Endothelial cell of hepatic sinusoid (primary cell): ENCODE measurements around the gene MTCH1.

Source experiments
- in situ Hi-C: cut with HindIII; loops from 2 replicates; pipeline ENCODE4 v1.10.0; 2017; ENCODE audit warnings: low sequenced_read_pairs

The MTCH1 gene, protein sequence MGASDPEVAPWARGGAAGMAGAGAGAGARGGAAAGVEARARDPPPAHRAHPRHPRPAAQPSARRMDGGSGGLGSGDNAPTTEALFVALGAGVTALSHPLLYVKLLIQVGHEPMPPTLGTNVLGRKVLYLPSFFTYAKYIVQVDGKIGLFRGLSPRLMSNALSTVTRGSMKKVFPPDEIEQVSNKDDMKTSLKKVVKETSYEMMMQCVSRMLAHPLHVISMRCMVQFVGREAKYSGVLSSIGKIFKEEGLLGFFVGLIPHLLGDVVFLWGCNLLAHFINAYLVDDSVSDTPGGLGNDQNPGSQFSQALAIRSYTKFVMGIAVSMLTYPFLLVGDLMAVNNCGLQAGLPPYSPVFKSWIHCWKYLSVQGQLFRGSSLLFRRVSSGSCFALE

DNA sequence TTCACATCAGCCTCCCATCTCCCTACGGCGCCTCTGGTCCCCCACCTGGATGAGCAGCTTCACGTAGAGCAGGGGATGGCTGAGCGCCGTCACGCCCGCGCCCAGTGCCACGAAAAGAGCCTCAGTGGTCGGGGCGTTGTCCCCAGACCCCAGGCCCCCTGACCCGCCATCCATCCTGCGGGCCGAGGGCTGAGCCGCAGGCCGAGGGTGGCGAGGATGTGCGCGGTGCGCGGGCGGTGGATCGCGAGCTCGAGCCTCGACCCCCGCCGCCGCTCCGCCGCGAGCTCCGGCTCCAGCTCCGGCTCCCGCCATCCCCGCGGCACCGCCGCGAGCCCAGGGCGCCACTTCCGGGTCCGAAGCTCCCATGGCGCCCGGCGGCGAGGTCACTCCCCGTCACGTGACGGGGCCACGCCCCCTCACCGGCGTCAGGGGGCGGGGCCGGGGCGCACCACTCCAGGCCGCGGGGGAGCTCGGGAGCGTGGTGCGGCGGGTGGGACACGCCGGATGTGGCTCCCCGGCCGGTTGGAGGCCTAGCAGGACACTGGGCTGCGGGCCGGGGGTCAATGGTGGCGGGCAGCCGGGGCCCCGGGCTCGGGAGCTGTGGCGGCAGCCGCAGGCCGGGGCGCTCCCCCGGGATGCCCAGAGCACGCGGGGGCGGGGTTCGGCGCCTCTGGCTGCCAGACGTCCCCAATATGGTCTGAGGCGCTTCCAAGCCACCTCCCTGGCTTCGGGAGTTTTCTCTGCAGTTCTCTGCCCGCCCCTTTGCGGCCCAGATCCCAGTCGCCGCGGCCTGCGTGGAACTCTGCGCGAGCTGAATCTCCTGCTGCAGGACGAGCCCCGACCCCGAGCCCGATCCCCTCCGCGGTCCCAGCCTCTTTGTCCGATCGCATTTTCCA lies at the start of gene MTCH1:
Gene MTCH1 (minus strand): TSS at position 389 of the 896 bp plus-strand sequence. CDS start 23 bp downstream, at position 366.
- in situ Hi-C loops: no loop called here

DNA sequence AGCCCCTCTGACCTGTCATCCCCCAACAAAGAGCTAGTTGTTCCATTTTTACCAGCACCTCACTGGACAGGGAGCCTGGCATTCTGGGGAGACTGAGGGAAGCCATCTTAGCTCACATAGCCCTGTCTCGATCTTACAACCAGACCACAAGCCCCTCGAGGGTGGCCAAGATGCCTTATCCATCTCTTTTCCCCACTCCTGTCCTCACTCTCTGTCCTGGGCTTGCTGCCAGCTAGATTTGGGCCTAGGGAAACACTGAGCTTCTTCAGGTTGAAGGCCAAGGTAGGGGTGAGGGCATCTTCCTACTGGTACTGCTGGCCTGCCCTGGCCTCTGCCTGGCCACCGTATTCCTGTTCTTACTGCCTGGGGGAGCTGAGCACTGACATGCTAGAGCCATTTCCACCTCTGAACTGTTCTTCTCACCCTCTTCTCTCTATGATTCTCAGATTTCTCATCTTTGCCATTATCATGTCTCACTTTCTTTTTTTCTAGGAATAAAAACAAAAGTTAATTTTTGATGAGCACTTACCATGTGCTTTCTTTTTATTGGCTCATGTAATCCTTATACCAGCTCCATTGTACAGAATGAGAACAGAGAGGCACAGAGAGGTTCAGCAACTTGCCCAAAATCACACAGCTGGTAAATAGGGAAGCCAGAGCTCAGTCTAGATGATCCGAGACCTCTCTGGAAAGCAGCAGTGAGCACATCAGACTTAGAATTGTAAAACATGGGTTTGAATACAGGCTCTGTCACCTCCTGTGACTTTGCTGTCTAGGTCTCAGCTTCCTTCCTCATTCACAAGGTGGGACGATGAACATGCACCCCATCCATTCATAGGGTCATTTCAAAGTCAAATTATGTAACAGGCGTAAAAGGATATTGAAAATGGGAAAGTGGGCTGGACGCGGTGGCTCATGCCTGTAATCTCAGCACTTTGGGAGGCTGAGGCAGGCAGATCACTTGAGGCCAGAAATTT lies 48.1 kb upstream of the MTCH1 start:
- in situ Hi-C loops: no loop called here

DNA sequence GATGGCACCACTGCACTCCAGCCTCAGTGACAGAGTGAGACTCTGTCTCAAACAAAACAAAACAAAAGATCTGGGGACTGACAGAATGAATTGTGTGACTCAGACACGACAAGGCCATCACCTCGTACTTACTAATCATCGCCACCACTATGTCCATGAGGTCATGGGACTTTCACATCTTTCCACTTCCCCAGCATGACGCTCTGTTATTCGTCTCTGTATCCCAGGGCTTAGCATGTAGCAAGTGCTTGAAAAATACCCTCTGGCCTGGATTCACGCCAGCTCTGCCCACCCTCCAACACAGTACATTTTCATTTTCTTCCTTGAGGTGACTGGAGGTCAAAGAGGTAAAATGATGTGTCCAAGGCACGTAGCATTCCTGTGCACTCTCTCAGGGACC lies 47.3 kb upstream of the MTCH1 start:
- in situ Hi-C loops: no loop called here

- in situ Hi-C loops: no loop called here
These were observed 46.2 kb upstream of the MTCH1 start for GRCh38 chr6:37032239-37032638.

DNA sequence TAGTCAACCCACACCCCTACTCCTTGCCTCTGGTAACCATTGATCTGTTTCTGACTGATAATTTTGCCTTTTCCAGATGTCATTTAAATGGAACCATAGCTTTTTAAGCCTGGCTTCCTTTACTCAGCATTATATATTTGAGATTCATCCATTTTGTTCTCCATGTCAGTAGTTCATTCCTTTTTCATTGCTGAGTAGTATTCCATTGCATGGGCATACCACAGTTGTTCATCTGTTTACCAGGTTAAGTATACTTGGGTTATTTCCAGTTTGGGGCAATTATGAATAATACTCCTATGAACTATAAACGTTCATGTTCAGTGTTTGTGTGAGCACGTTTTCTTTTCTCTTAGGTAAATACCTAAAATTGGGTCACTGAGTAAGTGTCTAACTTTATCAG lies 44.6 kb upstream of the MTCH1 start:
- in situ Hi-C loops: no loop called here

DNA sequence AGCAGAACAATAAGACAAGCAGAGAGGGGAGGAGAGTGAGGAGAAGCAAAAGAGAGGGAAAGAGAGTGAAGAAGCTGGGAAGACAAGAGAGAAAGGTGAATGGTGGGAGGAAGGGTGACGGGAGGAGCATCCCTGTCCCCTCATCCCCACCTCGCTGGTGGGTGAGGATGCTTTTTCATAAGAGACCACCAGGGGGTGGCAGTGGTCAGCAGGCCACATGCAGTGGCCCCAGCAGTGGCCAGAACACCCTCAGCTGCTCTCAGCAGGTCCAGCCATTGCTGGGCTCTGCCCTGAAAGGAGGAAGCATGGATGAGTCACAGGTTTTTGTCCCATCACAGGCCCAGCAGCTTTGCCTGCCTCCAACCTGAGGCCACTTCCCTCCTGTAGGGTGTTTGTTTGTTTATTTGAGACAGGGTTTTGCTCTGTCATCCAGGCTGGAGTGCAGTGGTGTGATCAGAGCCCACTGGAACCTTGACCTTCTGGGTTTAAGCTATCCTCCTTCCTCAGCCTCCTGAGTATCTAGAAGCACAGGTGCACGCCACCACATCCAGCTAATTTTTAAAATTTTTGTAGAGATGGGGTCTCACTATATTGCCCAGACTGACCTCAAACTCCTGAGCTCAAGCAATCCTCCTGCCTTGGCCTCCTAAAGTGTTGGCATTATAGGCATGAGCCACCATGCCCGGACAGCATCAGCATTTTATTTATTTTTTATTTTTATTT lies 43.4 kb upstream of the MTCH1 start:
- in situ Hi-C loops: no loop called here

- in situ Hi-C loops: no loop called here
These were observed 41.9 kb upstream of the MTCH1 start for GRCh38 chr6:37027811-37028469.

DNA sequence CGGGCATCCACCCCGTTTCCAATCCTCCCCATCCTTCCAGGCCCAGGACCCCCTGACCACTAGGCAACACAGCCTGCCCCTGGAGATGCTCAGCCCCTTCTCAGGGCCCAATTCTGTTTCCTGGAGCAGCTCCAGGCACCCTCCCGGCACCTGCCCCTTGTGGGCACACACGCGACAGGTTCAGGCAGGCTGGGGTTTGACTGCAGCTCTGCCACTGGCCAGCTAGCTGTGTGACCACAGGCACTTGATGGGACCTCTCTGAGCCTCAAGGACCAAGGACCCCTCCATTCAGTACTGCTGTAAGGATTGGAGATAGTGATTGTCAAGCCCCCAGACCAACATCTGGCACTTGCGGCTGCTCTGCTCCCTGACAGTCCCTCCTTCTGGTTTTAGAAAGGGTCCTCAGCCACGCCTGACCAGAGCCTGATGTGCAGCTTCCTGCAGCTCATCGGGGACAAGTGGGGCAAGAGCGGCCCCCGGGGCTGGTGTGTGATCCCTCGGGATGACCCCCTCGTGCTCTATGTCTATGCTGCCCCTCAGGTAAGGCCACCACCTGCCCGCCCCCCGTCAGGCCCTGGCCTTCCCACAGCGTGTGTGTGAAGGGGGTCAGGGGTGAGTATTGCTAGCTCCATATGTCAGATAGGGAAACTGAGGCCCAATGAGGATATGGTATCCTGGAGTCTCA lies 41.2 kb upstream of the MTCH1 start:
- in situ Hi-C loops: no loop called here

DNA sequence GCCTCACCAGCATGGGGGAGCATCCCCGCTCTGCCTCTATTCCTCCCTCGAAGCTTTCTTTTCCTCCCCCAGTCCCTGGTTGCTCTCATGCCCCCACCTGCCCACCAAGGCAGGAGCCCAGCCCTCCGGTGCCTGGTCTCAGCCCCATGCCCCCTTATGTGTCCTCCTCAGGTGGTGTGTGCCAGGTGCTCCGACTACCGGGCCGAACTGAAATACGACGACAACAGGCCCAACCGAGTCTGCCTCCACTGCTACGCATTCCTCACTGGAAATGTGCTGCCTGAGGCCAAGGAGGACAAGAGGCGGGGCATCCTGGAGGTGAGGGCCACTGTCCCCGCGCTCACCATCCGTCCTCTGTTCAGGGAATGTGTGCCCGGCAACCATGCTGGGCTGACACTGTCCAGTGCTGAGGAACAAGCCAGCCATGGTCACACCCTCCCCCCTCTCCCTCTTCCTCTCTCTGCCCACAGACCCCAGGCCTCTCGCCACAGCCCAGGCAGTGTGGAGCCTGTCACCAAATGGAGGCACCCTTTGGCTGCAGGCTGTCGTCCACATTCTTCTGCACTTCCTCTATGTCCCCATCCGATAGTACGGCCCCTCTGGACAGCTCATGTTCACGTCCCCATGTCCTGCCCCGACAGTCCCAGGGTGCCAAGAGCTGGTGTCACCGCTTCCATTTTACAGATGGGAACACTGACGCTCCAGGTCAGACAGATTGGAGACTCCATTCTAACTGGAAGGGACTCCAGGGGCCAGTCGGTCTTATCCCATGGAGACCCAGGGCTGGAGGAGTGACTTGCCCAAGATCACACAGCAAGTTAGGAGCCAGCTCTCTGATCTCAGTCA lies 39.8 kb upstream of the MTCH1 start:
- in situ Hi-C loops: no loop called here

GRCh38 chr6:37024656-37025337 lies 38.8 kb upstream of the MTCH1 start:
- in situ Hi-C loops: no loop called here

- in situ Hi-C loops: no loop called here
These were observed 36.3 kb upstream of the MTCH1 start for GRCh38 chr6:37022135-37022863.

DNA sequence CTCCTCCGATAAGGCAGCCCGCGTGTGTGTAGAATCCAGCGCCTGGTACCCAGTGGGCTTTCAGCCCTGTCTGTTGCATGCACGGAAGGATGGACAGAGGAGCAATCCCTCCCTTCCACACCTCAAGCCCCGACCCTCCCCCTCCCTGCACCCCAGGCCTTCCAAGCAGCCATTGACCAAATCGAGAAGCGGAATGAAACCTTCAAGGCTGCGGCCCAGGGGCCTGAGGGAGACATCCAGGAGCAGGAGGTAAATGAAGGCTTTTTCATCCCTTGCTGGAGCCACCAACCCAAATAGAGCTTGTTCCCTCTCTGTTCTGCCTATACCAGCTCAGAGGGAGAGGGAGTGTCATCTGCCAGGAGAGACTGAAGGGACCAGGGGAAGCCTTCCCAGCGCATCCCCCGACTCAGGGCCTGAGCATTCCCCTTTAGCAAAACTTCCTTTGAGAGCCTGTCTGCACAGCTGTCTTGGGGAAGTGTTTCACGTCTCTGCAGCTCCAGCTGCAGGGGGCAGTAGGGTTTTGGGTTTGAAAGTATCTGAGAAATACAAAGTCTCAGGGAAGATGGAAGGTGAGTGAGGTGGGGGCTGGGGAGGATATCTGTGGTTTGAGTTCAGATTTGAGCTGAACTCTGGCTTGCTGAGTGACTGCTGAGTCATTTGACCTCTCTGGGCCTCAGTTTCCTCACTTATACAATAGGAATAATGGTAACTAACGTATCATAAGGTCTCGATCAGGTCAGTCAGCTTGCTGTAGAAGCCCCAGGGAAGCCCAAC lies 35.5 kb upstream of the MTCH1 start:
- in situ Hi-C loops: no loop called here

- in situ Hi-C loops: no loop called here
These were observed 34.8 kb upstream of the MTCH1 start for GRCh38 chr6:37020812-37021211.

DNA sequence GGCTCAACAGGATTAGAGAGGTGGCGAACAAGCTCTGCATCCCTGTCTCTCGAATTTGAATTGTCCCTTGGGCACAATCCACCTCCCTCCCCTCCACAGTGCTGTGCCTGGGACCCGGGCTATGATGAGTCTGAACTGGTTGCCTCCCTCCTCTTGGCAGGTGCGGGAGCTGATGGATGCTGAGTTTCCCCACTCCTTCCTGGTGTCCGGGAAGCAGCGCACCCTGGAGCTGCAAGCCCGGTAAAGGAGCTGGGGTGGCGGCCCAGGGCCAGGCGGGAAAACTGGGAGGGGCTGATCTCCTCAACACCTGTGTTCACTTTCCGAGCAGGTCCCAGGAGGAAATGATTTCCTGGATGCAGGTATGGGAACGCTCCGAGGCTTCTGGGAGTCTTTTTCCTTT lies 34.4 kb upstream of the MTCH1 start:
- in situ Hi-C loops: no loop called here

GRCh38 chr6:37019065-37019450 lies 33.1 kb upstream of the MTCH1 start:
- in situ Hi-C loops: loop anchor here (5.0 kb wide), 1 partner anchor 112 kb away; no protein-coding TSS in a partner anchor
